COLO668 (cell line): ENCODE results near the gene STARD3NL.
"Not testable (repeated sequence)": the region's sequence is repeated elsewhere in the genome, so short reads cannot be mapped to it uniquely, and the experiment has no call there.

ENCODE experiments used
- DNase-seq: peaks from one replicate; lab custom pipeline; 2025; ENCODE audit not compliant: unreplicated experiment; lab: John Stamatoyannopoulos, UW

STARD3NL gene, protein sequence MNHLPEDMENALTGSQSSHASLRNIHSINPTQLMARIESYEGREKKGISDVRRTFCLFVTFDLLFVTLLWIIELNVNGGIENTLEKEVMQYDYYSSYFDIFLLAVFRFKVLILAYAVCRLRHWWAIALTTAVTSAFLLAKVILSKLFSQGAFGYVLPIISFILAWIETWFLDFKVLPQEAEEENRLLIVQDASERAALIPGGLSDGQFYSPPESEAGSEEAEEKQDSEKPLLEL

DNA sequence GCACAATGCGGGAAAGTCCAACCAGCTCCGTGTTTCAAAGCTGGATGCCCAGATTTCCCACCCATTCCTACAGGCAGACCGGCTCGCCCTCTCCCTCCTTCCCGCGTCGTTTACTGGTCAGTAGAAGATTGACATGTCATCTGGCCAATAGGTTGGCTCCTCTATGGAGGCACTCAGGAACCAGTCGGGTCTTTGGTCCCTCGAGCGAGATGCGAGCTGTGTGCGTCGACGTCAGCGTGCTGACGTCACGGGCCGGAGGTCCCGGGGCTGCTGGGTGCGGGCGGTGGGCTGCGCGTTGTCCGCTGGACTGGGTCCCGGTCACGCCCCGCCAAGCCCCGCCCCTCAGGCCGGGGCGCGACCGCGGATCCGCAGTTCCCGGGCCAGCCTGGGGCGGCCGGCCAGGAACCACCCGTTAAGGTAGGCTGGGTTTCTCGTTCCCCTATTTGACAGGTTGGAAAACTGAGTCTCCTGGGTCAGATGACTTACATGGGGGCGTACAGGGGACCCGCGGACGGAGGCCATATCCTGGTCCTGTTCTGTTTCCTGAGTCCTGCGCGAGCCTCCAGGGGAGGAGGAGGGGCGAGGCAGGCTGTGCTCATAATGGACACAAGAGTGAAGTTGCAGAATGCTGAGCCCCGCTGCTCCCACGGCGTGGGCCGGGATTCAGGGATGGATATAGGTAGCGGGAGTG is at the start of gene STARD3NL:
Gene STARD3NL, plus strand, starts transcription at position 242 of the 691 bp plus-strand sequence. CDS start 29,260 bp downstream, outside the sequence.
- peak; percentile 99 for DNase-seq

- no peak for DNase-seq
Observed at GRCh38 chr7:38129162-38129561, 48.9 kb upstream of the STARD3NL start.

GRCh38 chr7:38129579-38129978 is 48.5 kb upstream of the STARD3NL start:
- DNase-seq = no peak

GRCh38 chr7:38138171-38138570 is 39.9 kb upstream of the STARD3NL start:
- no peak for DNase-seq

DNA sequence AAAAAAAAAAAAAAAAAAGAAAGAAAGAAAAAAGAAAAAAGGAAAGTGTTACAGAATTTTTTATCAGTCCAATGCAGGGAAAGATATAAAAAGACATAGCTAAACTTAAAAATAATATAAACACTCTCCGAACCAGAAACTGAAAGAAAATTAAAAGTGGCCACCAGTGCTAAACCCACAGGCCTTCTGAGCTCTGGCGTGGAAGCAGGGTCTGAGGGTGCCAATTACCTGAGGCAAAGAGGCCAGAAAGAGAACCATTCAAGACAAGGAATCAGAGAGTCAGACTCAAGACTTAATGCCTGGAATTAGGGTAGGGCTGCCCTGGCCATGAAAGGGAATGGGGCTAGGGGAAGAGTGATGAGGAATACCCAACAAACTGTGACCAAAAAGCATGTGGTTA is 36.9 kb upstream of the STARD3NL start:
- no peak for DNase-seq

DNA sequence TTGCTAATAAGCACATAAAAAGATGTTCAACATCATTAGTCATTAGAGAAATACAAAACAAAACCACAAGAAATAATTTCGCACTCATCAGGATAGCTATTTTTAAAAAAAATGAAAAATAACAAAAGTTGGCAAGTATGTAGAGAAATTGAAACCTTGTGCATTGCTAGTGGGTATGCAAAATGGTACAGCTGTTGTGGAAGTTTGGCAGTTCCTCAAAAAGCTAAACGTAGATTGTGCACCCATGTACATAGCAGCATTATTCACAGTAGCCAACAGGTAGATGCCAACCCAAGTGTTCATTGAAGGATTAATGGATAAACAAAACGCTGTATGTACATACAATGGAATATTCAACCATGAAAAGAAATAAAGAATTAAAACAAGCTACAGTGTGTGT is 35.3 kb upstream of the STARD3NL start:
- DNase-seq = no peak

GRCh38 chr7:38147005-38147404 is 31.0 kb upstream of the STARD3NL start:
- no peak for DNase-seq

DNA sequence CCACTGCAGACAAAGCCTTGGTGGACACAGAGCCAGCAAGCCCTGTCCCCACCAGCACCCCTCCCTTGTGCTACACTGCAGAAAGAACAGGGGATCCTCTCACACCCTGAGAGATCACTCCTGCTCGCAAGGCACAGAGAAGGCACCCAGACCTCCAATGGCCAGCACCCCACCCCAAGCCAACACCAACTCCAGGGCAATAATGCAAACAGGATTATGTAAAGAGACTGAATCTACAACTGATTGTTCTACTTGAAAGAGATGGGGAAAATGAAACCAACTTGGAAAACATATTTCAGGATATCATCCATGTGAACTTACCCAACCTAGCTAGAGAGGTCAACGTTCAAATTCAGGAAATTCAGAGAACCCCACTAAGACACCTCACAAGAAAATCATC is 26.5 kb upstream of the STARD3NL start:
- DNase-seq = no peak

GRCh38 chr7:38153515-38153914 is 24.5 kb upstream of the STARD3NL start:
- no peak for DNase-seq

DNA sequence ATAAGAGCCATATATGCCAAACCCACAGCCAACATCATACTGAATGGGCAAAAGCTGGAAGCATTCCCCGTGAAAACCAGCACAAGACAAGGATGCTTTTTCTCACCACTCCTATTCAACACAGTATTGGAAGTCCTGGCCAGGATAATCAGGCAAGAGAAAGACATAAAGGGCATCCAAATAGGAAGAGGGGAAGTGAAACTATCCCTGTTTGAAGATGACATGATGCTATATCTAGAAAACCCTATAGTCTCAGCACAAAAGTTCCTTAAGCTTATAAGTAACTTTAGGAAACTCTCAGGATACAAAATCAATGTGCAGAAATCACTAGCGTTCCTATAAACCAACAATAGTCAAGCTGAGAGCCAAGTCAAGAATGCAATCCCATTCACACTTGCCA is 23.8 kb upstream of the STARD3NL start:
- no peak for DNase-seq

DNA sequence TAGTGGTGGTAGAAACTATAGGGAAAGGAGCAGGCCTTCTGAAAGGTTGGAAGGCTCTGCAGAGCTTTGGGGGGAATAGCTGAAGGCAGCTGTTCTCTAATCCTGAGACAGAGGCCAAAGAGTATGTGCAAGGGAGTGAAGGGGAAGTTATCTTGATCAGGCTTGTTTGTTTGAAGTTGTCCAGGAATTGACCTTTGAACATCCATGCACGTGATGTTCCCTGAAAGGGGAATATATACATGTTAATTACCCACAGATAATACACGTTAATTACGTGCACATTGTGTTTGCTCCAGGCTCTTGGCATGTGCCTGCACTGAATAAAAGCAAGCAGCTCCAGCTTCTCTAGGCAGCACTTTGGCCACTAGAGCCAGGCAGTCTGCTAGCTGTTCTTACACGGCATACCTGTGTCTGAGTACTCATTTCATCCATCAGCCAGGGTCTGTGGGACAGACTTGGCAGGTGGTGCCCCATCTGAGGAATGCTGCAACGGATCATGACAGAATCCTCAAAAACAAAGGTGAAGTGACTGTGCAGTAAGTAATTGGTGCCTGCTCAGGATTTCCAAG is 18.0 kb upstream of the STARD3NL start:
- DNase-seq = no peak

DNA sequence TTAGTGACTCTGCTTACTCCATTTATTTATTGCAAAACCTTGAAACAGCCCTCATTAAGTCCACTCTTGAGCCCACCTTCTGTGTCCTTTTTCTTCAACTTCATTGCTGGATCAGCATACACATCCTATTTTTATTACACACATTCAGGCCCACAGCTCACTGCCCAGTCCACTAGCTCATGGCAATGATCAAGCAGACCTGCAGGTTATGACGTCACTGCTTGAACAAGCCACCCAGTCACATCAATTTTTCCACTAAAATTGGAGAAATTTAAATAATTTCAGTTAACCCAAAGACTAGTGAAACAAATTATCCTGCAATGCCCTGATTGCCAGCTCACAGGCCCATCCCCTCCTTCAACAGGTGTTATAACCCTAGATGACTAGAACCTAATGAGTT is 16.0 kb upstream of the STARD3NL start:
- no peak for DNase-seq

DNA sequence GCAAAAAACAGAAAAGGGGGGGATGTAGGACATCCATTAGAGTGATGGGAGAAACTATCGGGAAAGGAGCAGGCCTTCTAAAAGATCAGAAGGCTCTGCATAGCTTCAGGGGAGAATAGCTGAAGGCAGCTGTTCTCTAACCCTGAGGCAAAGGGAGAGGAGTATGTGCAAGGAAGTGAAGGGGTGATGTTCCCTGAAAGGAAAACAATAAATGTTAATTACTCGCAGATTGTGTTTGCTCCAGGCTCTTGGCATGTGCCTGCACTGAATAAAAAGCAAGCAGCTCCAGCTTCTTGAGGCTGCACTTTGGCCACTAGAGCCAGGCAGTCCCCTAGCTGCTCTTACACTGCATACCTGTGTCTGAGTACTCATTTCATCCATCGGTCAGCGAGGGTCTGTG is 14.4 kb upstream of the STARD3NL start:
- DNase-seq = no peak

GRCh38 chr7:38168890-38169570 is 9.0 kb upstream of the STARD3NL start:
- DNase-seq = no peak

- DNase-seq = no peak
Observed at GRCh38 chr7:38169847-38170246, 8.2 kb upstream of the STARD3NL start.

- DNase-seq = no peak
Observed at GRCh38 chr7:38171623-38172391, 6.2 kb upstream of the STARD3NL start.

GRCh38 chr7:38175547-38175946 is 2.5 kb upstream of the STARD3NL start:
- DNase-seq = not testable (repeated sequence)

GRCh38 chr7:38177621-38178003 is 433 bp upstream of the STARD3NL start:
- no peak for DNase-seq

DNA sequence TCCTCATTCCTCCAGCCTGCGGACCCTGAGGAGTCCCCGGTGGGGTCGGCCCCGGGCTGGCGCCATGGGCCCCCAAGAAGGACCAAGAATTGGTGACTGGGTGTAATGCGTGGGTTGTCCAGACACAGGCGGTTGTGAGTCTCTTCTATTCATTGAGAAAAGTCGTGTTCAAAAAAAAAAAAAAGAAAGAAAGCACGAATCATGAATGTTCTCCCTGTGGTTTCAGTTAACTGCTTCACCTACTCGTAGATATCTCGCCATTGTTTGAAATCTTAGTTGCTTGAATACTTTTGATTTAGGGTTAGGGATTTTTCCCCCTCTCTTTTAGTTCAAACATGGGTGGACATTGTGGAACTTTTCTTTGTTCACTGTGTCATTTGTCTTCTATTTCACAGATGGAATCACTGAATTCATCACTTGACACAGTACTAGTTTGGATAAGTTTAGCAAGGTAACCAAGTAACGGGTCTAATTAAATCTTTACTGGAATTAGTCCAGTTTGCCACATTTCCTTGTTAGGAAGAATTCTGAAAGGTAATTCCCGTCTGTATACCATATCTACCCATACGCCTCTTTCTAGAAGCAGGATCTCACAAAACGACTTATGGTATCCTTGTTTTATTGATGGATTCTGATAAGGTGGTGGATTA is 775 bp downstream of the STARD3NL start:
- DNase-seq = no peak

DNA sequence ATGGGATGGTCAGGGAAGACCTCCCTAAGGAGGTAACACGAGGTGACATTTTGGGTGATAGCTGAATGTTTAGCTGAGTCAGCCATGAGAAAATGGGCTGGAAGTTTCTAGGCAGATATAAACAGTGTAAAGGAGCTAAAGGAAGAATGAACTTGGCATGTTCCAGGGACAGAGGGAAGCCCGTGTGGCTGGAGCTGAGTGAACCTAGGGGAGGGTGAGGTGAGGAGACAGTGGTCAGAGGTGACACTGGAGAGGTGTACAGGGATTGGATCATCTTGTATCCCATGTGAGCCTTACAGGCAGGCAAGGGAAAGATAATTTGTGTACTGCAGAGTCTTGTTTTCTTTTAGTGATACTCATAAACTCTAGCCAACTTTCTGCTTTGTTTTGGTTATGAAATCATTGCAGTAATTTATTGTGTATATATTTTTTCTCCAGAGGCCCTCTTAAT is 1.8 kb downstream of the STARD3NL start:
- DNase-seq = no peak

GRCh38 chr7:38181111-38181510 is 3.1 kb downstream of the STARD3NL start:
- no peak for DNase-seq
